Measurements from ENCODE around the gene UTP25. TPM values are rescaled to one million over a fixed set of nuclear protein-coding genes. Genes with fewer than 3 reads are reported as not detected.

UTP25 gene
- total and polyA plus RNA-seq, 2 experiments from 2014 or later: 3.6 to 8.9 TPM

GRCh38 chr1:209838537-209838936 lies 10.8 kb downstream of the UTP25 start:
- H3K27me3 ChIP-seq (ENCODE audit: insufficient read depth): no peaks in the 10 kb centered on the region
- H3K4me2 ChIP-seq: no peak overlapping the region
- DNase-seq (ENCODE audit: low spot score): no peak
- no peaks in the 10 kb centered on the region for H3K9me2 ChIP-seq (ENCODE audit: insufficient read depth)
- peaks cover 6% of the 10 kb centered on the region for H4K20me1 ChIP-seq (replicated peaks; ENCODE audit: insufficient read depth)
- Mint-ChIP-seq H3K27ac (no peak overlapping the region), H3K4me1 (no peaks in the 10 kb centered on the region), H3K36me3 (ENCODE audit: low read depth) (peaks cover 86% of the 10 kb centered on the region), H3K4me3 (no peak overlapping the region), H3K27me3 (ENCODE audit: insufficient read depth, low read depth, poor library complexity) (no peaks in the 10 kb centered on the region), H3K9me3 (no peaks in the 10 kb centered on the region; the same call in 2 of the 3 replicates)
- no peak overlapping the region for H2AFZ ChIP-seq
- no peak overlapping the region for H3K4me3 ChIP-seq
- H3K79me2 ChIP-seq (replicated peaks; ENCODE audit: insufficient read depth): no peaks in the 10 kb centered on the region
- H3F3A ChIP-seq (replicated peaks; ENCODE audit: low read depth): no peaks in the 10 kb centered on the region
- no peak for ATAC-seq
- H3K4me1 ChIP-seq (ENCODE audit: insufficient read depth): no peaks in the 10 kb centered on the region
- H3K36me3 ChIP-seq (ENCODE audit: insufficient read depth): peaks cover 61% of the 10 kb centered on the region
- H3K27ac ChIP-seq (ENCODE audit: low read depth): no peak overlapping the region
- TF ChIP-seq ZNF462 (CRISPR knock-in tag; IDR thresholded peaks at IDR 0.05) (no peak), CREB1 (CRISPR knock-in tag; IDR thresholded peaks at IDR 0.05; ENCODE audit: low read depth) (no peak), JUNB (IDR thresholded peaks at IDR 0.05; ENCODE audit: unreplicated experiment) (no peak), ZNF331 (CRISPR knock-in tag; IDR thresholded peaks at IDR 0.05; ENCODE audit: low read depth) (no peak), CTCF (conservative IDR thresholded peaks at IDR 0.05; ENCODE audit: low read depth in 2 of 2) (no peak), NANOG (IDR thresholded peaks at IDR 0.05; ENCODE audit: borderline replicate concordance) (no peak), POLR2AphosphoS5 (IDR thresholded peaks at IDR 0.05; ENCODE audit: low read depth) (no peak), EZH2 (IDR thresholded peaks at IDR 0.05; ENCODE audit: low read depth, unreplicated experiment) (no peak), ETS1 (IDR thresholded peaks at IDR 0.05) (no peak), REST (IDR thresholded peaks at IDR 0.05; ENCODE audit: unreplicated experiment) (no peak), ZNF114 (CRISPR knock-in tag; IDR thresholded peaks at IDR 0.05) (no peak), STAT1 (IDR thresholded peaks at IDR 0.05; ENCODE audit: unreplicated experiment) (no peak), EZH2phosphoT487 (IDR thresholded peaks at IDR 0.05; ENCODE audit: unreplicated experiment) (no peak)
